WTC11 (cell line): ENCODE data around the gene AMN. TPM values are rescaled to one million over a fixed set of nuclear protein-coding genes. Genes with fewer than 3 reads are reported as not detected.

ENCODE experiments used
- ATAC-seq: fragments of 200-7000 bp; cut with Tn5 transposase; 2 replicates; pipeline ENCODE4 v1.10.0; 2021; ENCODE audit warnings: mild to moderate bottlenecking, moderate library complexity
- CTCF ChIA-PET: fragments of 300-600 bp; sonication (Branson Sonifier 250); formaldehyde crosslinking; loops from one replicate; lab custom pipeline; 2021; ENCODE audit warnings: antibody characterized with exemption; lab: Charles Lee
- POLR2A ChIA-PET: fragments of 350-600 bp; sonication (Branson Sonifier 250); formaldehyde crosslinking; loops from one replicate; lab custom pipeline; 2021; ENCODE audit warnings: antibody characterized with exemption; lab: Charles Lee
- DNase-seq: peaks from one replicate; pipeline ENCODE4 v3.0.0; 2021; ENCODE audit warnings: low spot score
- H3K27ac Mint-ChIP-seq: 2 replicates; pipeline ENCODE4 v1.8.0; 2021; ENCODE audit warnings: mixed read lengths
- H3K27me3 Mint-ChIP-seq: 2 replicates; pipeline ENCODE4 v1.8.0; 2021; ENCODE audit warnings: low read depth, mild to moderate bottlenecking, moderate library complexity, mixed read lengths
- H3K36me3 Mint-ChIP-seq: 2 replicates; pipeline ENCODE4 v1.8.0; 2021; ENCODE audit warnings: mixed read lengths
- H3K4me1 Mint-ChIP-seq: 2 replicates; pipeline ENCODE4 v1.8.0; 2022; ENCODE audit warnings: mixed read lengths
- H3K4me3 Mint-ChIP-seq: 2 replicates; pipeline ENCODE4 v1.8.0; 2021; ENCODE audit warnings: mild to moderate bottlenecking, moderate library complexity, mixed read lengths
- H3K9me3 Mint-ChIP-seq: 2 replicates; pipeline ENCODE4 v1.8.0; 2021; ENCODE audit warnings: mixed read lengths
- CBFB ChIP-seq: sonication (generic); formaldehyde crosslinking; IDR thresholded peaks from 2 replicates; pipeline ENCODE4 v1.8.1; 2022; ENCODE audit warnings: mild to moderate bottlenecking, low read depth, missing genetic modification reagents
- CDX4 ChIP-seq: fragments of 250-450 bp; sonication (Bioruptor Pico); IDR thresholded peaks from 2 replicates; pipeline ENCODE4 v1.9.0; 2021; ENCODE audit warnings: moderate library complexity, mild to moderate bottlenecking, inconsistent platforms, borderline replicate concordance
- FOXP1 ChIP-seq: sonication (generic); formaldehyde crosslinking; IDR thresholded peaks from 2 replicates; pipeline ENCODE4 v1.8.0; 2022; ENCODE audit warnings: missing genetic modification reagents, mild to moderate bottlenecking, moderate library complexity, borderline replicate concordance
- GABPB1 ChIP-seq: sonication (generic); formaldehyde crosslinking; IDR thresholded peaks from 2 replicates; pipeline ENCODE4 v1.8.1; 2023; ENCODE audit warnings: mild to moderate bottlenecking, missing genetic modification reagents
- GTF2I ChIP-seq: fragments of 250-450 bp; sonication (Bioruptor Pico); conservative IDR thresholded peaks from 2 replicates; pipeline ENCODE4 v1.4.0; 2021; ENCODE audit warnings: mild to moderate bottlenecking
- IRF1 ChIP-seq: sonication (generic); formaldehyde crosslinking; IDR thresholded peaks from 2 replicates; pipeline ENCODE4 v1.8.0; 2023; ENCODE audit warnings: missing genetic modification reagents
- IRF2 ChIP-seq: sonication (generic); formaldehyde crosslinking; IDR thresholded peaks from 2 replicates; pipeline ENCODE4 v1.8.0; 2022; ENCODE audit warnings: low read depth, missing genetic modification reagents, borderline replicate concordance
- JUN ChIP-seq: sonication (generic); formaldehyde crosslinking; IDR thresholded peaks from 2 replicates; pipeline ENCODE4 v1.8.0; 2023; ENCODE audit warnings: mild to moderate bottlenecking, missing genetic modification reagents
- KAT7 ChIP-seq: sonication (generic); formaldehyde crosslinking; IDR thresholded peaks from 2 replicates; pipeline ENCODE4 v1.8.1; 2023; ENCODE audit warnings: missing genetic modification reagents, mild to moderate bottlenecking, borderline replicate concordance
- MXD4 ChIP-seq: fragments of 250-450 bp; sonication (Bioruptor Pico); IDR thresholded peaks from 2 replicates; pipeline ENCODE4 v1.8.0; 2021; ENCODE audit warnings: mild to moderate bottlenecking, moderate library complexity, borderline replicate concordance
- NFATC4 ChIP-seq: fragments of 250-450 bp; sonication (Bioruptor Pico); IDR thresholded peaks from 2 replicates; pipeline ENCODE4 v1.9.0; 2021; ENCODE audit warnings: mild to moderate bottlenecking
- NFE2L1 ChIP-seq: sonication (generic); formaldehyde crosslinking; IDR thresholded peaks from 2 replicates; pipeline ENCODE4 v1.8.1; 2023; ENCODE audit warnings: missing genetic modification reagents
- NFYB ChIP-seq: sonication (generic); formaldehyde crosslinking; conservative IDR thresholded peaks from 2 replicates; pipeline ENCODE4 v1.8.0; 2022; ENCODE audit warnings: low read depth, missing genetic modification reagents
- NR1H2 ChIP-seq: sonication (generic); formaldehyde crosslinking; IDR thresholded peaks from 2 replicates; pipeline ENCODE4 v1.9.0; 2021; ENCODE audit warnings: mild to moderate bottlenecking, moderate library complexity, missing genetic modification reagents
- NR2C2 ChIP-seq: sonication (generic); formaldehyde crosslinking; IDR thresholded peaks from 2 replicates; pipeline ENCODE4 v1.8.0; 2022; ENCODE audit warnings: mild to moderate bottlenecking, missing genetic modification reagents
- ZBTB43 ChIP-seq: sonication (generic); formaldehyde crosslinking; IDR thresholded peaks from 2 replicates; pipeline ENCODE4 v1.8.1; 2023; ENCODE audit warnings: mild to moderate bottlenecking, missing genetic modification reagents
- ZNF138 ChIP-seq: sonication (generic); formaldehyde crosslinking; conservative IDR thresholded peaks from 2 replicates; pipeline ENCODE4 v1.8.1; 2022; ENCODE audit warnings: mild to moderate bottlenecking, moderate library complexity, missing genetic modification reagents
- ZNF281 ChIP-seq: sonication (generic); formaldehyde crosslinking; IDR thresholded peaks from 2 replicates; pipeline ENCODE4 v1.8.0; 2023; ENCODE audit warnings: mild to moderate bottlenecking, missing genetic modification reagents
- ZNF423 ChIP-seq: fragments of 250-450 bp; sonication (Bioruptor Pico); IDR thresholded peaks from 2 replicates; pipeline ENCODE4 v2.1.2; 2022; ENCODE audit warnings: mild to moderate bottlenecking, moderate library complexity
- total RNA-seq: library from RNA; stranded (reverse); gene quantifications from 3 replicates; pipeline ENCODE4 v1.2.3, GENCODE V29; 2021
- TF ChIP-seq, protein P1 (sequence below): fragments of 250-450 bp; sonication (Bioruptor Pico); IDR thresholded peaks from 2 replicates; pipeline ENCODE4 v1.9.0; 2021; ENCODE audit warnings: mild to moderate bottlenecking
- TF ChIP-seq, protein P2 (sequence below): sonication (generic); formaldehyde crosslinking; IDR thresholded peaks from 2 replicates; pipeline ENCODE4 v1.8.0; 2022; ENCODE audit warnings: mild to moderate bottlenecking, missing genetic modification reagents

AMN gene
- total RNA-seq, 1 experiment from 2014 or later: 2.8 TPM

- TF ChIP-seq, protein P1, sequence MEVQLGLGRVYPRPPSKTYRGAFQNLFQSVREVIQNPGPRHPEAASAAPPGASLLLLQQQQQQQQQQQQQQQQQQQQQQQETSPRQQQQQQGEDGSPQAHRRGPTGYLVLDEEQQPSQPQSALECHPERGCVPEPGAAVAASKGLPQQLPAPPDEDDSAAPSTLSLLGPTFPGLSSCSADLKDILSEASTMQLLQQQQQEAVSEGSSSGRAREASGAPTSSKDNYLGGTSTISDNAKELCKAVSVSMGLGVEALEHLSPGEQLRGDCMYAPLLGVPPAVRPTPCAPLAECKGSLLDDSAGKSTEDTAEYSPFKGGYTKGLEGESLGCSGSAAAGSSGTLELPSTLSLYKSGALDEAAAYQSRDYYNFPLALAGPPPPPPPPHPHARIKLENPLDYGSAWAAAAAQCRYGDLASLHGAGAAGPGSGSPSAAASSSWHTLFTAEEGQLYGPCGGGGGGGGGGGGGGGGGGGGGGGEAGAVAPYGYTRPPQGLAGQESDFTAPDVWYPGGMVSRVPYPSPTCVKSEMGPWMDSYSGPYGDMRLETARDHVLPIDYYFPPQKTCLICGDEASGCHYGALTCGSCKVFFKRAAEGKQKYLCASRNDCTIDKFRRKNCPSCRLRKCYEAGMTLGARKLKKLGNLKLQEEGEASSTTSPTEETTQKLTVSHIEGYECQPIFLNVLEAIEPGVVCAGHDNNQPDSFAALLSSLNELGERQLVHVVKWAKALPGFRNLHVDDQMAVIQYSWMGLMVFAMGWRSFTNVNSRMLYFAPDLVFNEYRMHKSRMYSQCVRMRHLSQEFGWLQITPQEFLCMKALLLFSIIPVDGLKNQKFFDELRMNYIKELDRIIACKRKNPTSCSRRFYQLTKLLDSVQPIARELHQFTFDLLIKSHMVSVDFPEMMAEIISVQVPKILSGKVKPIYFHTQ: no peak
- TF ChIP-seq NFATC4: no peak
- TF ChIP-seq CBFB (CRISPR knock-in tag): no peak
- TF ChIP-seq NFE2L1 (CRISPR knock-in tag): no peak
- no peak for TF ChIP-seq ZNF138 (CRISPR knock-in tag)
- TF ChIP-seq KAT7 (CRISPR knock-in tag): no peak
- TF ChIP-seq, all 79 proteins: peak for 0
These were observed 9.3 kb downstream of the AMN start (continued) for GRCh38 chr14:102931580-102932285.

- no peak for TF ChIP-seq NFYB (CRISPR knock-in tag)
- TF ChIP-seq NR1H2 (CRISPR knock-in tag): no peak
- TF ChIP-seq JUN (CRISPR knock-in tag): no peak
- no peak for TF ChIP-seq ZNF281 (CRISPR knock-in tag)
- TF ChIP-seq NR2C2 (CRISPR knock-in tag): no peak
- TF ChIP-seq ZNF423 (CRISPR knock-in tag): no peak
- Mint-ChIP-seq H3K27ac (no peak overlapping the region), H3K4me1 (no peaks in the 10 kb centered on the region; the same call in 1 of the 2 replicates), H3K36me3 (peaks cover 15% of the 10 kb centered on the region), H3K4me3 (no peak overlapping the region), H3K27me3 (peaks cover 29% of the 10 kb centered on the region), H3K9me3 (no peaks in the 10 kb centered on the region)
- ChIA-PET CTCF (no interaction called here), POLR2A (no interaction called here)
- DNase-seq: no peak
- ATAC-seq: no peak
These were observed 10.2 kb downstream of the AMN start for GRCh38 chr14:102932484-102933248.

DNA sequence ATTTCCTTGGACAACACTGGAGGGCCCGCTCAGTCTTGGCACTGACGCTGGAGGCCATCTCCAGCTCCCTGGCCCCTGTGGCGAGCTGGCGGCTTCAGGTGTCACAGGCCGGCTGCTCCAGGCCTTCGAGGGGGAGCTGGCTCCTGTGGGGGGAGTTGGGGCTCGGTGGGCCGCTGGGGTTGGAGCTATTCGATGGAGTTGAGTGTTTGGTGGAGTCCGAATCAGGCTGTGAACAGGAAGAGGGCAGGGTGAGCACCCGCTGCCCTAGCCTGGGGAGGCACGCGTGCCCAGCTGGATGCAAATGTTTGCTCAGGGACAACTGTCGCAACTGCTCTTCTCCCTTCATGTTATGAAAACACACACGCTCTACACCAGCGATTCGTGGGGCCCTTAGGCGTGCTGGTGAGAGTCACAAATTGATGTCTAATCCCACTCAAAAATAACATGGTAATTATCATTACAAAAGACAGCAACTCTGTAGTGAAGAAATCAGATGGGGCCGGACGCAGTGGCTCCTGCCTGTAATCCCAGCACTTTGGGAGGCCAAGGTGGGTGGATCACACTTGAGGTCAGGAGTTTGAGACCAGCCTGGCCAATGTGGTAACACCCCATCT lies 11.3 kb downstream of the AMN start:
- Mint-ChIP-seq H3K27me3 (peaks cover 20% of the 10 kb centered on the region), H3K4me1 (no peaks in the 10 kb centered on the region; the same call in 1 of the 2 replicates), H3K27ac (no peak overlapping the region), H3K9me3 (no peaks in the 10 kb centered on the region), H3K4me3 (no peak overlapping the region), H3K36me3 (peaks cover 15% of the 10 kb centered on the region)
- ATAC-seq: no peak
- ChIA-PET CTCF (no interaction called here), POLR2A (no interaction called here)
- no peak for DNase-seq
- TF ChIP-seq CDX4 (CRISPR knock-in tag) (no peak), FOXP1 (CRISPR knock-in tag) (no peak), GABPB1 (no peak), ZBTB43 (no peak), IRF2 (CRISPR knock-in tag) (no peak), NR2C2 (CRISPR knock-in tag) (no peak), IRF1 (CRISPR knock-in tag) (no peak), NR1H2 (CRISPR knock-in tag) (no peak), ZNF423 (CRISPR knock-in tag) (no peak), GTF2I (CRISPR knock-in tag) (no peak), NFE2L1 (CRISPR knock-in tag) (no peak), KAT7 (CRISPR knock-in tag) (no peak), MXD4 (CRISPR knock-in tag) (no peak)
- TF ChIP-seq, protein P2, sequence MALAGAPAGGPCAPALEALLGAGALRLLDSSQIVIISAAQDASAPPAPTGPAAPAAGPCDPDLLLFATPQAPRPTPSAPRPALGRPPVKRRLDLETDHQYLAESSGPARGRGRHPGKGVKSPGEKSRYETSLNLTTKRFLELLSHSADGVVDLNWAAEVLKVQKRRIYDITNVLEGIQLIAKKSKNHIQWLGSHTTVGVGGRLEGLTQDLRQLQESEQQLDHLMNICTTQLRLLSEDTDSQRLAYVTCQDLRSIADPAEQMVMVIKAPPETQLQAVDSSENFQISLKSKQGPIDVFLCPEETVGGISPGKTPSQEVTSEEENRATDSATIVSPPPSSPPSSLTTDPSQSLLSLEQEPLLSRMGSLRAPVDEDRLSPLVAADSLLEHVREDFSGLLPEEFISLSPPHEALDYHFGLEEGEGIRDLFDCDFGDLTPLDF (CRISPR knock-in tag): no peak
